GM12878 (cell line): Measurements from ENCODE around the gene TMED7. TPM values are rescaled to one million over a fixed set of nuclear protein-coding genes. Genes with fewer than 3 reads are reported as not detected.

Experiments
- ATAC-seq: fragments of 200-7000 bp; cut with Tn5 transposase; 3 replicates; pipeline ENCODE4 v1.9.1; 2020; ENCODE audit warnings: mild to moderate bottlenecking, moderate library complexity
- BruUV-seq: library from RNA; stranded (reverse); fragments of 400-500 nt; replicated peaks from 2 replicates; lab custom pipeline; 2021; lab: Mats Ljungman, UMichigan
- CTCF ChIA-PET: fragments of 300-600 bp; sonication (Branson Sonifier 250); formaldehyde crosslinking; extraction: SDS; loops from one replicate; lab custom pipeline; 2021; ENCODE audit warnings: inconsistent platforms; lab: Yijun Ruan, JAX
- POLR2A ChIA-PET: fragments of 350-600 bp; formaldehyde crosslinking; extraction: SDS; loops from one replicate; lab custom pipeline; 2021; ENCODE audit warnings: inconsistent platforms; lab: Charles Lee
- RAD21 ChIA-PET: fragments of 300-600 bp; sonication (Branson Sonifier 250); formaldehyde crosslinking; loops from one replicate; lab custom pipeline; 2023; ENCODE audit warnings: antibody characterized with exemption; ENCODE audit not compliant: unreplicated experiment; lab: Charles Lee
- SMC1A ChIA-PET: fragments of 300-600 bp; sonication (Branson Sonifier 250); formaldehyde crosslinking; loops from one replicate; lab custom pipeline; 2023; ENCODE audit not compliant: unreplicated experiment, uncharacterized antibody; lab: Charles Lee
- DNase-seq: peaks from one replicate; pipeline ENCODE4 v3.0.0-alpha.2; 2011; ENCODE audit warnings: low read depth, low spot score
- FAIRE-seq: peaks from 3 replicates; lab custom pipeline; 2011; peaks lifted over from hg19 to GRCh38; lab: Jason Lieb, UNC
- H2AFZ ChIP-seq: 2 replicates; pipeline ENCODE4 v1.6.0; 2011; ENCODE audit warnings: low read depth, low read length, control low read depth; ENCODE audit not compliant: control insufficient read depth
- H3K27ac ChIP-seq: 2 replicates; pipeline ENCODE4 v1.5.1; 2011; ENCODE audit warnings: control low read depth; ENCODE audit not compliant: control insufficient read depth, insufficient read depth
- H3K27me3 ChIP-seq, 2 experiments: replicated peaks in 1 of 2; 2 replicates each; pipeline versions ENCODE4 v1.6.0 to v1.6.1; 2011; ENCODE audit warnings: low read length in 1 of 2; ENCODE audit not compliant: control insufficient read depth in 2 of 2, insufficient read depth in 2 of 2
- H3K36me3 ChIP-seq, 2 experiments: 2 replicates each; pipeline ENCODE4 v1.5.1; 2011; ENCODE audit warnings: low read length in 1 of 2; ENCODE audit not compliant: control insufficient read depth in 2 of 2, insufficient read depth in 2 of 2
- H3K4me1 ChIP-seq: 2 replicates; pipeline ENCODE4 v1.6.1; 2011; ENCODE audit warnings: mild to moderate bottlenecking, low read length, moderate library complexity, mixed read lengths; ENCODE audit not compliant: control insufficient read depth, insufficient read depth
- H3K4me2 ChIP-seq: 2 replicates; pipeline ENCODE4 v1.6.0; 2011; ENCODE audit warnings: control low read depth; ENCODE audit not compliant: control insufficient read depth, insufficient read depth
- H3K4me3 ChIP-seq: fragments of 200-600 bp; sonication (generic); 2 replicates; pipeline ENCODE4 v1.5.1; 2016
- H3K79me2 ChIP-seq: 2 replicates; pipeline ENCODE4 v1.6.0; 2011; ENCODE audit warnings: low read length; ENCODE audit not compliant: control insufficient read depth, insufficient read depth
- H3K9ac ChIP-seq: 2 replicates; pipeline ENCODE4 v1.8.0; 2011; ENCODE audit warnings: low read length, control low read depth, mixed read lengths; ENCODE audit not compliant: control insufficient read depth, insufficient read depth
- H3K9me3 ChIP-seq: replicated peaks from 3 replicates; pipeline ENCODE4 v1.5.1; 2011; ENCODE audit warnings: mild to moderate bottlenecking, low read length; ENCODE audit not compliant: control insufficient read depth, insufficient read depth
- H4K20me1 ChIP-seq: 2 replicates; pipeline ENCODE4 v1.6.0; 2011; ENCODE audit not compliant: control insufficient read depth, insufficient read depth
- E2F8 ChIP-seq: fragments of 450-650 bp; IDR thresholded peaks from 2 replicates; pipeline ENCODE4 v1.6.1; 2018; ENCODE audit warnings: mild to moderate bottlenecking, low read depth, moderate library complexity; ENCODE audit not compliant: partially characterized antibody
- NFIC ChIP-seq: IDR thresholded peaks from 2 replicates; pipeline ENCODE4 v1.6.1; 2012; ENCODE audit warnings: low read depth, mild to moderate bottlenecking, inconsistent platforms, low read length, moderate library complexity
- POLR2AphosphoS2 ChIP-seq: IDR thresholded peaks from 2 replicates; pipeline ENCODE4 v1.6.1; 2011; ENCODE audit warnings: low read depth, mild to moderate bottlenecking, low read length, improper control_type of control experiment, moderate library complexity
- RAD21 ChIP-seq: IDR thresholded peaks from 2 replicates; pipeline ENCODE4 v1.6.1; 2011; ENCODE audit warnings: mild to moderate bottlenecking, low read depth, low read length, moderate library complexity; ENCODE audit not compliant: insufficient read depth
- REST ChIP-seq: IDR thresholded peaks from 2 replicates; pipeline ENCODE4 v1.6.1; 2012; ENCODE audit warnings: mild to moderate bottlenecking, low read depth, low read length
- WGBS: methylation state at CpG from one replicate; pipeline ENCODE4 v1.1.6; 2016; ENCODE audit warnings: low lambda C conversion rate; ENCODE audit not compliant: insufficient replicate concordance, insufficient coverage; ENCODE audit errors: missing lambda C conversion rate; 5-methylcytosine and 5-hydroxymethylcytosine counted together
- in situ Hi-C: fragments of 300-500 bp; cut with MboI; formaldehyde crosslinking; loops from 9 replicates; pipeline ENCODE4 v1.14.3; 2018; ENCODE audit warnings: mixed read lengths
- intact Hi-C: fragments of 100-400 bp; cut with micrococcal nuclease; formaldehyde crosslinking; loops from one replicate; pipeline ENCODE4 v1.14.2; 2022; ENCODE audit not compliant: unreplicated experiment
- polyA plus RNA-seq, 11 experiments: library from polyadenylated mRNA; depleted of rRNA in 4 of 11; unstranded in 6 of 11; stranded (reverse) in 5 of 11; fragments of >200 nt; fragmentation: Nextera tagmentation in 4 of 11; fragmentation: Illumina TruSeq in 1 of 11; extraction: Ambion mirVana in 4 of 11; extraction: Trizol in 1 of 11; gene quantifications; 1 replicate in 1 of 11; 2 replicates in 10 of 11; pipeline versions ENCODE4 v1.2.1 to v1.2.3, GENCODE V29; 2011 to 2016; ENCODE audit warnings: inconsistent platforms in 2 of 11, missing spikeins in 2 of 11, low read depth in 1 of 11
- total RNA-seq, 4 experiments: library from RNA; depleted of rRNA in 3 of 4; stranded (reverse); fragments of >200 nt in 3 of 4; fragmentation: Illumina TruSeq in 1 of 4; extraction: Trizol in 1 of 4; gene quantifications; 2 replicates each; pipeline versions ENCODE4 v1.2.1 to v1.2.3, GENCODE V29; 2013 to 2021

TMED7 gene
- total and polyA plus RNA-seq, 10 of the 15 experiments (the other 5 are each of a cell fraction or from before 2014, with no cell fraction given): 8.0 to 37.3 (median 25.2) TPM

GRCh38 chr5:115573133-115573532 lies 52.7 kb downstream of the TMED7 start:
- Histone ChIP-seq H3K4me2 (no peak overlapping the region), H3K9me3 (peaks cover 8% of the 10 kb centered on the region; the same call in 2 of the 3 replicates), H3K36me3 (no peaks in the 10 kb centered on the region), H3K4me3 (no peak overlapping the region), H3K27me3 (no peaks in the 10 kb centered on the region), H3K4me1 (peaks cover 24% of the 10 kb centered on the region), H3K27ac (no peak overlapping the region), H3K79me2 (no peaks in the 10 kb centered on the region), H4K20me1 (no peaks in the 10 kb centered on the region), H2AFZ (no peak overlapping the region), H3K9ac (no peak overlapping the region)
- POLR2A ChIA-PET: interaction anchor here (1.6 kb wide), 1 partner anchor 199 kb away, joined by 4 read pairs; no protein-coding TSS in a partner anchor
- in situ Hi-C loops: no loop called here
- 68% methylated on average over 2 of the region's 2 CpGs for WGBS
- CTCF ChIA-PET: interaction anchor here (0.6 to 8.3 kb wide), 7 partner anchors 12 to 477 kb away, joined by 3 to 81 read pairs (median 5); partner anchors contain the start of gene TICAM2
- ATAC-seq (no peak), DNase-seq (no peak), FAIRE-seq (no peak)
- no TSS peak for BruUV-seq
- SMC1A ChIA-PET: interaction anchor here (0.8 to 11.4 kb wide), 10 partner anchors 9 to 263 kb away, joined by 3 to 156 read pairs (median 6); no protein-coding TSS in a partner anchor
- intact Hi-C loops: no loop called here
- TF ChIP-seq REST: no peak
- TF ChIP-seq RAD21: no peak
- no peak for TF ChIP-seq POLR2AphosphoS2
- no peak for TF ChIP-seq NFIC
- no peak for TF ChIP-seq E2F8
- RAD21 ChIA-PET: interaction anchor here (0.6 to 7.7 kb wide), 9 partner anchors 8 to 264 kb away, joined by 3 to 66 read pairs (median 11); partner anchors contain the start of gene FEM1C
